ENCODE results near the gene HOXD3.

The HOXD3 gene

DNA sequence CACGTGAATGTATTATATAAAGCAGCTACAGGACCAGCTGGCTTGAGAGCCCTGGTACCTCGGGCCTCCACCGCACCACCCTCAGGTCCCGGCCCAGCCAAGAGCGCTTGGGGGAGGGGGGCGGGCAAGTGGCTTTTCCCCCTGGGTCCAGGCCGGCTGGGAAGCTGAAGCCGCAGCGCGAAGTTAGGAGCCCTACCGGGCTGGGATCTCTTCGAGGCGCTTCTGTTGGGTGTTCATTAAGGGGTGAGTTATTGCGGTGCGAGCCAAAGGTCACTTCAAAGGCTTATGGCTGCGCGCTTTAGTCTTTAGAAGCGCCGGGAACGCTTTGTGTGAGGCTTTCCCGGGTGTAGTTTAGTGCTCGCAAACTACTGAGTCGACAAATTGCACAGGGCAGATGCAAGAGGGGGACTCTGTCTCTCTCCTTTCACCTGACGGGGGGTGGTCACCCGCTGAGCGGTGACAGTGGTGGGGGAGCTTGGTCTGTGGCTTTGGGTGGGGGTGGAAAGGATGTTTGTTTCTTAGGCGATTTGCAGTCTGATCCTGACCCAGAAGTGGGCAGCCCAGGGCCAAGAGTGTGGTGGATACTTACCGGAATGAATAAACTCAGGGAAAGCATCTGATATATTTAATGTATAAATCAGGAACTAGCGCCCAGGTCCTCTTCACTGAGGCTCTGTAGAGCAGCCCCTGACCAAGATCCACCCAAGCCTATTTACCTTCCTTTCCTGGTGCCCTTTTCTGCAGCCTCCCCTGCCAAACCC is 6.0 kb downstream of the HOXD3 start:
- DNase-seq (ENCODE audit: low spot score) = no peak

DNA sequence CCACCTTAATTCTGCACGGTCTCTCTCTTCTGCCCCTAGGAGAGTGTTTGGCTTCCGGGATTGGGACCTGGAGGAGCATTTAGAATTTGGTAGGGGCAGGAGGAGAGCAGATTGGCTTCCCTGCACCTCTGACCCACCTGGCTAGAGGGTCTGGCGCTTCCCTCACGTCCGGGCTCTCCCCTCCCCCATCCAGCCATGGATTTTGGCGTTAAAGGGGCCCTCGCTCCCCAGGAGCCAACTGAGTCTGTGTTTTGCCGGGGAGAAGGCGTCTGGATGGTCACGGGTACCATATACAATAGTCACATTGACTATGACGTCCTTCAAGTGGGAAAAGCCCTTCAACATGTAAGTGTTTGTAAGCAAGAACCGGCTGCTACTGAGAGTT is 6.6 kb downstream of the HOXD3 start:
- no peak for DNase-seq (ENCODE audit: low spot score)

DNA sequence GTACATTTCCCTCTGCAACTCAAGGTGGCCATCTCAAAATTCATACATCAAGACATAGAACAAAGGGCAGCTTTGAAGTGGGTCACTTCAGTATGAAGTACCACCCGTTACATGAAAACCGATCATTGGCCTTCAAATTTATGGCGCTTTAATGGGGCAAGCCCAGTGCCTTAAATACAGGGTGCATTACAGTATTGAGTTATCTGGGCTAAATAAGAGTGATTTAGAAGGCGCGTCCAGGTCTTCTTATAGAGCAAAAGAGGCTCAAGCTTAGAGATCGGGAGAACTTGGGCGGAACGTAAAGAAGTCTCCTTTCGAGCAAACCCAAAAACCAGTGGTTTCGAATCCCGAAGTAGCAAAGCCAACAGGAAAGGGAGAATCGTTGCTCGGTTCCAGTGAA is 7.1 kb downstream of the HOXD3 start:
- no peak for DNase-seq (ENCODE audit: low spot score)

DNA sequence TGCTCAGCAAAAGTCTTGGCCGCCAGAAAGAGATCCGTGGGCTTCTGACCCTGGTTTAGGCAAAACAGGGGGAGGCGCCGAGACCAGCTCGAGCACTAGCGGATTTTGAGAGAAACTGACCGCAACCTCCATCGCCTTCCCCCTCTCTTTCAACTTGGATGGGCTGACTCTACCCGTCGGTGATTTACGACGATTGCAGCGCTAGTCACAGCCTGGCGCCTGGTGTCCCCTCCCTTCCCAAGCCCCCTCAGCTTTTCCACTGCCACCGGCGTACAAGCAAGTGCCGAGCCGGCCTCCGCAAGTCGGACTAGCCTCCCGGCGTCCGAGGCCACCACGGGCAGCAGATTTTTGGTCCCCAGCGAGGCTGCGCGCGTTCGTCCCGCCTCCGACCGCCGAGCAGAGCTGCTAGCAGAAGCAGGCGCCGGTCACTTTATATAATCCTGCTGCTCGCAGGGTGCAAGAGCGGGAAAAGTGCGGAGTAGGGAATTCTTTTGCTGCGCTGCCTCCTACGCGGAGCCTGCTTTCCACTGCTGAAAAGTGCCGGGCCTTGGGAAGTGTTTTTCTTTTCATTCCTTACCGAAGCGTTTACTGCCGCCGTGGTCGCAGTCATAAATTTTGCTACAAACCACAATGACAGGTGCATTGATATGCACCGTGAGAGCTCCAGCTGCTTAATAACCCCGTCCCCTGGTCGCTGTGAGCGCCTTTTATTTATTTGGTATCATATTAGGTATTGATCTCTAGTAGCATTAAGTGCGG is 7.7 kb downstream of the HOXD3 start:
- no peak for DNase-seq (ENCODE audit: low spot score)

DNA sequence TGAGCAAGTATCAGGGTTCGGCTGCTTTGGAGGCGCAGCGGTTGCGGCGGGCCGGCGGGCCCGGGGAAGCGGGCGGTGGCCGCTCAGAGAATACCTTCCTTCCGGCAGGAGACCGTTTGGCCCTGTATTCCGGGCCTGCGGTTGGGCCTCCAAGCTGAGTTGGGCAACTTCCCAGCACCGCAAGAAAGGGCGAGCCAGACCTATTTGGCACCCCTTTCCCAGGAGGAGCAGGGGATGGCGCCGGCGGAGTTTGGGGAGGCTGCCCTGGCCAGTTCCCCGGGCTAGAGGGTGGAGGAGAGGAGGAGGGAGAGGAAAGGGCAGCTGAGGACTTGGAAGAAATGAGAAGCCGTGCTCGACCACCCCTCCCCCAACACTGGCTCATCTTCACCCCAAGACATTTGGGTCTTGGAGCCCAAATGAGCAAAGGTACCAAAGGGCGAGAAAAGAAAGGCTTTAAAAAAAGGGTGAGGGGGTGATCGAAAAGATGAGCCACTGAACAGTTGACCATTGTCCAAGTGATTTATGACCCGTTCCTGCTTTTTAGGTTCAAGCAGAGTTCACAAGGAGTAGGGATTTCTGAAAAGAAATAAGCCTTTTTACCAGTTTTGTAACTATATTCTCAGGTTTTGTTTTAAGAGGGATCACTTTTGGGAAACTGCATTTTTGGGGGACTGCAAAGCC is 8.4 kb downstream of the HOXD3 start:
- DNase-seq (ENCODE audit: low spot score) = no peak

DNA sequence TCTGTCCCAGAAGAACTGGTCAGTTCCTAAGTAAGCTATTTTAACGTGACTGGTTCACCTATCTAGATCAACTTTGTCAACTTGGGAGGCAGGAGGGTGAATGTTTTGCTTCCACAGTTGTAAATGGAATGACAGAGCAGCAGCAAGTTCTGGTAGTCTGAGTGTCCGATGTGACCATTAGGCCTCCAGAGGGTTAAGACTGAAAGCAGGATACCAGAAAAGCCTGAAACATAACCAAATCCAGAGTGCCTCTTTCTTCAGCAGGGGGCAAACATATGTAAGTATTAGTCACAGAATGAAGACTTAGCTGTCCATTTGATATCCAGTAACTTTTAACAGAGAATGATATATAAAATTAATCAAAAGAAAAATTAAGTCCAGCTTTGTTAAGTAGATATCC is 9.2 kb downstream of the HOXD3 start:
- no peak for DNase-seq (ENCODE audit: low spot score)

DNA sequence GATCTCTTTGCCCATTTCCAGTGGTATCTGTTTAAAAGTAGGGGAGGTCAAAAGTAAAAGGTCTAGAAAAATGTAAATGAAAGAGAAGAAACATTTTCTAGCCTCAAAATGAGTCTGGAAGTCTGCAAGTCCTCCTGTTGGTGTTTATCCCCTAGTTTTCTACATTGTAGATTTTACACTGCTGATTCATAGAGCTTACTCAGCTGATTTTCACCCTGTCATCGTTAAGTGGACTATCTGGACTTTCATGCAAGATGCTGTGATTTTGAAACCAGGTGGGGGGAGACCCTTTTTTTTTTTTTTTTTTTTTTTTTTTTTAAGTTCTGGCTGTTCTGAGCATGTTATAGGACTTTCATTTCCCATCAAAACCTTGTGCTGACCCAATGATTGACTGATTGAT is 10.3 kb downstream of the HOXD3 start:
- no peak for DNase-seq (ENCODE audit: low spot score)

DNA sequence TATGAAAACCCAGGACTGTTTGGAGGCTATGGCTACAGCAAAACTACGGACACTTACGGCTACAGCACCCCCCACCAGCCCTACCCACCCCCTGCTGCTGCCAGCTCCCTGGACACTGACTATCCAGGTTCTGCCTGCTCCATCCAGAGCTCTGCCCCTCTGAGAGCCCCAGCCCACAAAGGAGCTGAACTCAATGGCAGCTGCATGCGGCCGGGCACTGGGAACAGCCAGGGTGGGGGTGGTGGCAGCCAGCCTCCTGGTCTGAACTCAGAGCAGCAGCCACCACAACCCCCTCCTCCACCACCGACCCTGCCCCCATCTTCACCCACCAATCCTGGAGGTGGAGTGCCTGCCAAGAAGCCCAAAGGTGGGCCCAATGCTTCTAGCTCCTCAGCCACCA is 12.1 kb downstream of the HOXD3 start:
- no peak for DNase-seq (ENCODE audit: low spot score)

DNA sequence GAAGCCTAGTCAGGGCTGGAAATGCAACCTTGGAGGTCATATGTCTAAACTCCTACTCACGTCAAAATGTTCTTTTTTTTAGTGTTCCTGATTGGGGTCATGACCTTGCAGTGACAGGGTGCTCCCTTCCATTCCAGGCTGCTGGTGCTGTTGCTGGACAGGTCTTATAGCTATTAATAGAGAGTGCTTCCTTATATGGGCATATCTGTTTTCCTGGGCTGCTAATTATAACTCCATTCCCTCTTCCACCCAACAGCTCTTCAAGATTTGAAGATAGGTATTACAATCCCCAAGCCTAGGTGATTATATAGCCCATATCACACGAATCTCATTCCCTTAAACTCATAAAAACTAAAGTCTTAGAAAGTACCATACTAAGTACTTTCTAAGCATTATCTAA is 12.6 kb downstream of the HOXD3 start:
- no peak for DNase-seq (ENCODE audit: low spot score)

DNA sequence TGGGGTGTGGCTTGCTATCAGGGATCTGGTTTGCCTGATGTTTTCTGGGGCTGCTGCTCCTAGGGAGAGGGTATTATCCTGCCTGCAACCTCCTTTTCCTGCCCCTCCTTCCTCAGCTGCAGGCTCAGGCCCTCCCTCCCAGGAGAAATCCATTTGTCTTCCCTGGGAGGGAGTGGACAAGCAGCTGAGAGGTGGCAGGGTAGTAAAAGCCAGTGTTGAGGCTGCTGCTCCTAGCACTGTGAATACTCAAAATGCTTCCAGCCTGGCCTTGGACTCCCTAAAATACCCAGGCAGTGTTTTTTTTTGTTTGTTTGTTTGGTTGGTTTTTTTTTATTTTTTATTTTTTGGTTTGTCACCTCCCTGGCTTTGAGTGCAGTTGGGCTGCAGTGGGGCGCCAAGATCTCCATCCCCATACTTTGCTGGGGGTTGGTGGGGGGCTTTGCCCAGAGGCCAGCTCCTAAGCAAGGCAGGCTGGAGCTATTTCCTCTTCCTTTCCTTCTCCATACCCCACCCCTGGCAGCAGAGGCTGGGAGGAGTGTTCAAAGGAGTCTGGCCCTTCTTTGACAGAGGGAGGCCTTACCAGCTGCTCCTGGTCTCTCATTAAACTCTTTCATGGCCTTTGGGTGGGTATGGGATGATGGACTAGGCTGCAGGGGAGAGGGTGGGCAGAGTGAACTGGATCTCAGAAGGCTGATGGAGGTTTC is 13.6 kb downstream of the HOXD3 start:
- DNase-seq (ENCODE audit: low spot score) = no peak

DNA sequence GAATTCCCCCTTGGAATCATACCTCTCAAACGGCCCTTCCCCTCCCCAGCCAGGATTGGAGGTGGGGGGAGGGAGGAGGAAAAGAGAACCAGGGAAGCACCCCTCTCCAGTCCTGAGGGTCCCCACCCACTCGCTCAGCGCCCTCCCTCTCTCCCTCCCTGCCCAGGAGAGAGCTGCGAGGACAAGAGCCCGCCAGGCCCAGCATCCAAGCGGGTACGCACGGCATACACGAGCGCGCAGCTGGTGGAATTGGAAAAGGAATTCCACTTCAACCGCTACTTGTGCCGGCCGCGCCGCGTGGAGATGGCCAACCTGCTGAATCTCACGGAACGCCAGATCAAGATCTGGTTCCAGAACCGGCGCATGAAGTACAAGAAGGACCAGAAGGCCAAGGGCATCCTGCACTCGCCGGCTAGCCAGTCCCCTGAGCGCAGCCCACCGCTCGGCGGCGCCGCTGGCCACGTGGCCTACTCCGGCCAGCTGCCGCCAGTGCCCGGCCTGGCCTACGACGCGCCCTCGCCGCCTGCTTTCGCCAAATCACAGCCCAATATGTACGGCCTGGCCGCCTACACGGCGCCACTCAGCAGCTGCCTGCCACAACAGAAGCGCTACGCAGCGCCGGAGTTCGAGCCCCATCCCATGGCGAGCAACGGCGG is 14.4 kb downstream of the HOXD3 start:
- no peak for DNase-seq (ENCODE audit: low spot score)

DNA sequence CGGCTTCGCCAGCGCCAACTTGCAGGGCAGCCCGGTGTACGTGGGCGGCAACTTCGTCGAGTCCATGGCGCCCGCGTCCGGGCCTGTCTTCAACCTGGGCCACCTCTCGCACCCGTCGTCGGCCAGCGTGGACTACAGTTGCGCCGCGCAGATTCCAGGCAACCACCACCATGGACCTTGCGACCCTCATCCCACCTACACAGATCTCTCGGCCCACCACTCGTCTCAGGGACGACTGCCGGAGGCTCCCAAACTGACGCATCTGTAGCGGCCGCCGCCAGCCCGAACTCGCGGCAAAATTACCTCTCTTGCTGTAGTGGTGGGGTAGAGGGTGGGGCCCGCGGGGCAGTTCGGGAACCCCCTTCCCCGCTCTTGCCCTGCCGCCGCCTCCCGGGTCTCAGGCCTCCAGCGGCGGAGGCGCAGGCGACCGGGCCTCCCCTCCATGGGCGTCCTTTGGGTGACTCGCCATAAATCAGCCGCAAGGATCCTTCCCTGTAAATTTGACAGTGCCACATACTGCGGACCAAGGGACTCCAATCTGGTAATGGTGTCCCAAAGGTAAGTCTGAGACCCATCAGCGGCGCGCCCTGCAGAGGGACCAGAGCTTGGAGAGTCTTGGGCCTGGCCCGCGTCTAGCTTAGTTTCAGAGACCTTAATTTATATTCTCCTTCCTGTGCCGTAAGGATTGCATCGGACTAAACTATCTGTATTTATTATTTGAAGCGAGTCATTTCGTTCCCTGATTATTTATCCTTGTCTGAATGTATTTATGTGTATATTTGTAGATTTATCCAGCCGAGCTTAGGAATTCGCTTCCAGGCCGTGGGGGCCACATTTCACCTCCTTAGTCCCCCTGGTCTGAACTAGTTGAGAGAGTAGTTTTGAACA is 15.1 kb downstream of the HOXD3 start:
- DNase-seq (ENCODE audit: low spot score) = no peak

DNA sequence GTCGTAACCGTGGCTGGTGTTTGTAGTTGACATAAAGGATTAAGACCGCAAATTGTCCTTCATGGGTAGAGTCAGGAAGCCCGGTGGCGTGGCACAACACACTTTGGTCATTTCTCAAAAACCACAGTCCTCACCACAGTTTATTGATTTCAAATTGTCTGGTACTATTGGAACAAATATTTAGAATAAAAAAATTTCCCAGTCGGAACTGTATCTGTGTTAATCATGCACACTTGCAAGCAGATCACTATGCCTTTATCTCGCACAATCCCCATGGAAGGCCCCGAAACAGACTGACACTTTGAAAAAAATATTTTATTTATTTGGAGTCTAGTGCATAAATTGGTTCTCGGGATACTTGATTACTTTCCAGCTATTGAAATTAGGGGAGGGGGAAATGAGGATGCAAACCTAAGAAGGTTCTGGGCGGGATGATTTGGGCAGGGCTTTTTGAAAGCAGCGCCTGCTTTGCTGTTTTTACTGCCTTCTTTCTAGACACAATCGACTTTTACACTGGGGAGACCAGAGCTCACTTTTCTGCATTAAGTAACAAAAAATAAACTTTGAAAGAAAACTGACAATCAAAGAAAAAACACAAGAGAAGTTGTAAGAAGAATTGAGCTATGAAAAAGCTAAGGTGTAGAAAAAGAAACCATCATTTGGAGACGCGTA is 15.9 kb downstream of the HOXD3 start:
- DNase-seq (ENCODE audit: low spot score) = no peak

DNA sequence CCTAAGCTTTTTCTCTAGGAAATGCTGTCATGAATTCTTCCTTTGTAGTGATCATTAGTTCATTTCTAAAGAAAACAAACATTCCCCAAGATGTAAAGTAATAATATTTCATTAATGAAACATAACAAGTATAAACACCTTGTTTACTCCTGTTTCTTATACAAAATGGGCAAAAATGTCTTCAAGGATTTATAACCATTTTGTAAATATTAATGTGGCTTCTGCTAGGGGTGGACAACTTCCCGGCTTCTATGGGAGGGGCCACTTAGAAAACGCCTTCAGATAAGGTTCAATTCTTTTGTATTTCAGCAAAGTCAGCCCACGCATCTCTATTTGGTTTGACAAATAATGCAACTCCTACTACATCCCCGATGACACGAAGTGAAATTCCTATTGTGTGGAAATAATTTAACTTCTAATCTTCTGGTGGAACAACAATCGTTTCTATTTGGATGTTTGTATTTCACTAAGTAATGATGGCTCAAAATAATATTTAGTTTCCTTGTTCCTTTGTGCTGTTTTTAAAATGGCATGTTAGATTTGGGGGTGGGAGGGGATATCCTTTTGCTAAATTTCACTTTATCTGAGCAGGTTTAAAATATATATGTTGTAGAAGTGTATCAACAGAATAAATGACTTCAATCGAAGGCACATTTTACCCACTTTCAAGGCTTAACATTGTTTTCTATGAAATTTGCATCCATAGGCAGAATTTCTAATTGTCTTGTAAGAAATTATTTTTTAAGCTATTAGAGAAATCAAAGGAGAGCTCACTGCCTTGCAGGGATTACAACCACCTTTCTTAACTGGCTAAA is 16.7 kb downstream of the HOXD3 start:
- DNase-seq (ENCODE audit: low spot score) = no peak

DNA sequence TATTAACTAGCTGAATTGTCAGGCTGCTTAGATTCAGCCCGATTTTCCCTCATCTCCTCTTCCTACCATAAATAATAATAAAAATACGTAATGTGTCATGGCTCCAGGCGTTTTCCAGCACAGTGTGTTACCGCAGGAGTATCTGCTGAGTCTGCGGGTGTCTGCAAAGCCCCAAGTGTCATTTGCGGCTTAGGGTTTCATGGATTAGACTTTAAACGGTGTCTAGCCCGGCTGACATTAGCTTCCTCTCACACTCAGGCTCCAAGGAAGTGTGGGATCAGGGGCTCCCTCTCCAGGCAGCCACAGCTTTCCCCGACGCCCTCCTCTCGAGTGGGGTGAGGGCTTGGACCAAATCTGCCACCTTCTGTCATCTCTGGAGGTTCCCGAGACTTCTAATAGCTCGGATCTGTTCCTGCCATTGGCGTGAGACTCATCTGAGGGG is 17.3 kb downstream of the HOXD3 start:
- DNase-seq (ENCODE audit: low spot score) = no peak

DNA sequence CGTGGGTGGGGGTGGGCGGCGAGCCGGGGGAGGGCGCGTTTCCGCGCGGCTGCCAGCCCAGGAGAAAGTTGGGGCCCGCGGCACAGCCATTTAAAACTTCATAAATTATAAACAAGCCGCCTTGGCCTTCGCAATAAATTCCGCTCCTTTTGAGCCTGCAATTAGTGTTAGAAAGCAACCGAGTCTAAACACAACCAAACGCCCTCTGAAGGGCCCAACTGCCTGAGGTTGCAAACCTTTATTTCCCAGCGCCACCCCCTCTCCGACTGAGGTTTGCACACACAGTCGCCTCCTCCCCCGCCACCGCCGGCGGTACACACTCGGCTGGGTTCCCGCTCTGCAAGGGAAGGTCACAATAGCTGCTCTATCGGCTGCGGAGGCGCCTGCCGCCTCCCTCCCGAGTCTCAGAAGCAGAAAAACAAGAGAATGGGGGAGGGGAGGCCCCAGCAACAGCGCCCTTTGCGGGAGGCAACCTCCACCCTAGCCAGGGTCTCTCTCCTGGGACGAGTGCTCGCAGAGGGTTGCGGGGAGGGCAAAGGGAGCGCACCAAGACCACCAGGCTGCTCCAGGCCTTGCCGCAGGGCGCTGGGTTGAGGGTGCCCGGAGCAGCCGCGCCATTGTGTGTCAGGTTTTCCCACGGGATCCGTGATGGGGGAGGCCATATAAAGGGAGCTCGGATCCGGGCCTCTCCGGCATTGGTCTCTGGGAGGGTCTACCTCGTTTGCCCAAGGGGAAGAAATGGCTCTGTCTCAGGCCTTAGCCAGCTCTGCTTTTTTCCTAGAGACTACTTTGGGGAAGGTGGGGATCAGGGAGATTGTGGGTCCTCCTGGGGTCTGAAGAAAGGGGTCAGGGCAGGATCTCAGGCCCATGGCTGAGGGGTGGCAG is 18.0 kb downstream of the HOXD3 start:
- DNase-seq (ENCODE audit: low spot score) = no peak

DNA sequence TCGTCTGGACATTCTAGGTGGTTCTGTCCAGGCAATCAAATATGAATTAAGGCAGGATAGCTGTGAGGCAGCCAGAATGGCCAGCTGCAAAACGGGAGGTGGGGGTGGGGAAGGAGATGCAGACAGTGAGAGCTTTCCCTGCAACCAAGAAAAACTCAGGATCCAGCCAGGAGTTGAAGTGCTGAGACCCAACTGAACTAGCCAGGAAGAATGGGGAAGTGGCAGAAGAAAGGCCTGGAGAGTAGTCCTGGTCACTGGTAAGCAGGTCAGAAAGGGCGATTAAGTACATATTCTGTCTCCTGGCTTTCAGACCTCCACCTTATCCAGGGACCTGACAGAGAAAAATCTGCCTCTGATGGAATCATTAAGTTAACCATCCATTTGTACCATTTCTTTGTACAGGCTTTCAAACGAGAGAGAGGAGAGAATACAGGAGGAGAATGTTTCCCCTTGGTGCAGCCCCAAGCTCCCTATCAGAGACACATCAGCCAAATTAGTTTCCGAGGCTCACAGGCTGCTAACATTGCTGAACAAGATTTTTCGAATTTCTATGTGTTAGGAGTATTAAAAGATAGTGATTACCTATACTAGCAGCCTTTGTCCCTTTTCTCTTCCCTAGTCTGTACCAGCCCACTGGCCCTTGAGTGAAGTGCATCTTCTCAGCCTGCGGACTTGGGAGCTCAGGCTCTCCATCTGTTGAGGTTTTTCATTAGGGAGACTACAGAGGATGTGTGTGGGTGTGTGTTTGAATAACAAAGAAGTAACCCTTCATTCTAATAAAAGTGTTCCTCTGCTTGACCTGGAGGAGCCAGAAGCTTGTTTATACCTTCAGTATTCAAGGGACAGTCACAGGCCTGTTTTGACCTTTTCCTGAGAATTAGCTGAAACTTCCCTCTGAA is 18.9 kb downstream of the HOXD3 start:
- no peak for DNase-seq (ENCODE audit: low spot score)
